Measurements from ENCODE around the gene MARCHF9.
A peak's percentile ranks its signal among the peaks of the same experiment; 100 is the strongest.

Gene MARCHF9

DNA sequence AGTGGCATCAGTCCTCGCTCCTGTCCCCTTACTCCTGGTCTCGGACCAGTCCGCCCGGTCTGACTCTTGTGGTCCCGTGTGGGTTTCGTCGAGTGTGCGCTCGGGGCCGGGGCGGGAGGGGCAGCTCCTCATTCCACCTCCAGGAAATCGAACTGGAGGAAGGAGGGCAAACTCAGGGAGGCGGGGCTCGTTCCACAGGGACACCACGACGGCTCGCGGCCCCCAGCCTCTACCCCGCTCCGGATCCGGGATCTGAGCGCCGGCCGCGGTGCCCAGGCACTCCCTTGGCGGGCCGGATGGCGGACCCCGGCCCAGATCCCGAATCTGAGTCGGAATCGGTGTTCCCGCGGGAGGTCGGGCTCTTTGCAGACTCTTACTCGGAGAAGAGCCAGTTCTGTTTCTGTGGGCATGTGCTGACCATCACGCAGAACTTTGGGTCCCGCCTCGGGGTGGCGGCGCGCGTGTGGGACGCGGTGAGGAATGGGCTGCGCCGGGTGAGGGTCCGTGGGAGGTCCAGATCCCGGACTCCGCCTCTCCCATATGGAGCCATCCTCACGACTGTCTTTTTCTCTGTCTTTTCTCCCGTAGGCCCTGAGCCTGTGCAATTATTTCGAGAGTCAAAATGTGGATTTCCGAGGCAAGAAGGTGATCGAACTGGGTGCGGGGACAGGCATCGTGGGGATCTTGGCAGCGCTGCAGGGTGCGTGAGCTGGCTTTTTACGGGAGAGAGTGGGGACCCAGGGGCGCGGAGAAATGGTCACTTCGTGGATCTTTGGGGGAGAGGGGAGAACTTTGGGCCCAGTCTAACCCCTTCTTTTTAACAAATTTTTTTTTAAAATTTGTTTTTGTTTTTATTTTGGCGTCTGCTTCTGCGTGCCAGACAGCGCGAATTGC lies 17.8 kb downstream of the MARCHF9 start, which contains the start of gene EEF1AKMT3:
Gene EEF1AKMT3, plus strand, starts transcription at position 186 of the 894 bp plus-strand sequence. Its CDS starts 111 bp downstream, at position 297.
- TF ChIP-seq ZBTB7A (IDR thresholded peaks at IDR 0.05; ENCODE audit: low read depth) (peak; percentile 82), RAD21 (IDR thresholded peaks at IDR 0.05; ENCODE audit: low read depth) (no peak)

DNA sequence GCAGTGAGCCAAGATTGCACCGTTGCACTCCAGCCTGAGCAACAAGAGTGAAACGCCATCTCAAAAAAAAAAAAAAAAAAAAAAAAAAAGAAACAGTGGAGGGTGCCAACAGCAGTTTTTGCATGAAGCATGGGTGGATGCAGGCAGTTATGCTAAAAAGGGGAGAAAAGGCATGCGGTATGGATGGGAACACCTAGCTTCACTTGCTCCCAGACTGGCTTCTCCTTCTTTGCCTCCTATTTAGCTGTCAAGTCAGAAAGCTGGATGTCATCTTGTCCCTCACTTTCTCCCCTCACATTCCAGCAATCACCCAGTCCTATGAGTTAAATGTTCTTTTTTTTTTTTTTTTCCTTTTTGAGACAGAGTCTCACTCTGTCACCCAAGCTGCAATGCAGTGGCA lies 20.1 kb downstream of the MARCHF9 start:
- TF ChIP-seq EP300 (IDR thresholded peaks at IDR 0.05; ENCODE audit: borderline replicate concordance), result no peak
- TF ChIP-seq NFIC (IDR thresholded peaks at IDR 0.05), result no peak
- no peak for TF ChIP-seq CEBPB (IDR thresholded peaks at IDR 0.05)
- TF ChIP-seq TCF12 (IDR thresholded peaks at IDR 0.05; ENCODE audit: low read depth), result no peak
- no peak for TF ChIP-seq RAD21 (IDR thresholded peaks at IDR 0.05; ENCODE audit: low read depth)
- TF ChIP-seq, protein P1, sequence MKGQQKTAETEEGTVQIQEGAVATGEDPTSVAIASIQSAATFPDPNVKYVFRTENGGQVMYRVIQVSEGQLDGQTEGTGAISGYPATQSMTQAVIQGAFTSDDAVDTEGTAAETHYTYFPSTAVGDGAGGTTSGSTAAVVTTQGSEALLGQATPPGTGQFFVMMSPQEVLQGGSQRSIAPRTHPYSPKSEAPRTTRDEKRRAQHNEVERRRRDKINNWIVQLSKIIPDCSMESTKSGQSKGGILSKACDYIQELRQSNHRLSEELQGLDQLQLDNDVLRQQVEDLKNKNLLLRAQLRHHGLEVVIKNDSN (IDR thresholded peaks at IDR 0.05), result no peak
- TF ChIP-seq, protein P2, sequence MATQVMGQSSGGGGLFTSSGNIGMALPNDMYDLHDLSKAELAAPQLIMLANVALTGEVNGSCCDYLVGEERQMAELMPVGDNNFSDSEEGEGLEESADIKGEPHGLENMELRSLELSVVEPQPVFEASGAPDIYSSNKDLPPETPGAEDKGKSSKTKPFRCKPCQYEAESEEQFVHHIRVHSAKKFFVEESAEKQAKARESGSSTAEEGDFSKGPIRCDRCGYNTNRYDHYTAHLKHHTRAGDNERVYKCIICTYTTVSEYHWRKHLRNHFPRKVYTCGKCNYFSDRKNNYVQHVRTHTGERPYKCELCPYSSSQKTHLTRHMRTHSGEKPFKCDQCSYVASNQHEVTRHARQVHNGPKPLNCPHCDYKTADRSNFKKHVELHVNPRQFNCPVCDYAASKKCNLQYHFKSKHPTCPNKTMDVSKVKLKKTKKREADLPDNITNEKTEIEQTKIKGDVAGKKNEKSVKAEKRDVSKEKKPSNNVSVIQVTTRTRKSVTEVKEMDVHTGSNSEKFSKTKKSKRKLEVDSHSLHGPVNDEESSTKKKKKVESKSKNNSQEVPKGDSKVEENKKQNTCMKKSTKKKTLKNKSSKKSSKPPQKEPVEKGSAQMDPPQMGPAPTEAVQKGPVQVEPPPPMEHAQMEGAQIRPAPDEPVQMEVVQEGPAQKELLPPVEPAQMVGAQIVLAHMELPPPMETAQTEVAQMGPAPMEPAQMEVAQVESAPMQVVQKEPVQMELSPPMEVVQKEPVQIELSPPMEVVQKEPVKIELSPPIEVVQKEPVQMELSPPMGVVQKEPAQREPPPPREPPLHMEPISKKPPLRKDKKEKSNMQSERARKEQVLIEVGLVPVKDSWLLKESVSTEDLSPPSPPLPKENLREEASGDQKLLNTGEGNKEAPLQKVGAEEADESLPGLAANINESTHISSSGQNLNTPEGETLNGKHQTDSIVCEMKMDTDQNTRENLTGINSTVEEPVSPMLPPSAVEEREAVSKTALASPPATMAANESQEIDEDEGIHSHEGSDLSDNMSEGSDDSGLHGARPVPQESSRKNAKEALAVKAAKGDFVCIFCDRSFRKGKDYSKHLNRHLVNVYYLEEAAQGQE (IDR thresholded peaks at IDR 0.05; ENCODE audit: low read depth), result no peak
- TF ChIP-seq CREB1 (IDR thresholded peaks at IDR 0.05; ENCODE audit: low read depth), result no peak
- no peak for TF ChIP-seq EGR1 (IDR thresholded peaks at IDR 0.05)
- TF ChIP-seq YY1 (IDR thresholded peaks at IDR 0.05; ENCODE audit: low read depth), result no peak
- no peak for TF ChIP-seq FOXM1 (IDR thresholded peaks at IDR 0.05; ENCODE audit: borderline replicate concordance, low read depth)
- TF ChIP-seq TAF1 (IDR thresholded peaks at IDR 0.05; ENCODE audit: low read depth), result no peak
- no peak for TF ChIP-seq ZBTB7A (IDR thresholded peaks at IDR 0.05; ENCODE audit: low read depth)
- TF ChIP-seq, protein P3, sequence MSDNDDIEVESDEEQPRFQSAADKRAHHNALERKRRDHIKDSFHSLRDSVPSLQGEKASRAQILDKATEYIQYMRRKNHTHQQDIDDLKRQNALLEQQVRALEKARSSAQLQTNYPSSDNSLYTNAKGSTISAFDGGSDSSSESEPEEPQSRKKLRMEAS (IDR thresholded peaks at IDR 0.05), result no peak
- TF ChIP-seq TEAD4 (IDR thresholded peaks at IDR 0.05), result no peak

DNA sequence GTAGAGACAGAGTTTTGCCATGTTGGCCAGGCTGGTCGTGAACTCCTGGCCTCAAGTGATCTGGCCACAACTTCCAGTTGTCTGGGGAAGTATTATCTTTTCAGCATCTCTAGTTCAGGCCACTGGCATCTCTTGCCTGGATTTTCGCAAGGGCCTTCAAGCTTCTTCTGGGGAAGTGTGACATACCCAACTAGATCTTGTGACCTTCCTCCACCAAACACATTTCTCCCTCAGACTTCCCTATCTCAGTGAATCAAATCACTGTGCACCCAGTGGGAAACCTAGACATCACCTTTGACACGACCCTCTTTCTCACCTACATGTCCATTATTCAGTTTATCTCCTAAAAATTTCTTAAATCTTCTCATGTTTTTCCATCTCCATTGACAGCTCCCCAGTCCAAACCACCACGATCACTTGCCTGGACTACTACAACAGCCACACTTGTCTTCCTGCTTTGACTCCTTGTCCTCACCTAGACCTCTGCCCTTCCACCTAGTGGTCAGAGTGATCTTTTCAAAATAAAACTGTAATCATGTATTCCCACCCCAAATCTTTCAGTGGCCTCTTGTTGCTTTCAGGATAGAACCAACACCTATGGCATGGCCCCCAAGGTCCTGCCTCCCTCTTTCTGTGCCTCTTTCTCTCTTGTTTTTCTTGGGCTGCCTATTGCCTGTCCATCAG lies 20.8 kb downstream of the MARCHF9 start:
- TF ChIP-seq TEAD4 (IDR thresholded peaks at IDR 0.05) (no peak), TCF12 (IDR thresholded peaks at IDR 0.05; ENCODE audit: low read depth) (no peak), RAD21 (IDR thresholded peaks at IDR 0.05; ENCODE audit: low read depth) (no peak), CEBPB (IDR thresholded peaks at IDR 0.05) (no peak), EGR1 (IDR thresholded peaks at IDR 0.05) (no peak), ZBTB7A (IDR thresholded peaks at IDR 0.05; ENCODE audit: low read depth) (no peak), FOXM1 (IDR thresholded peaks at IDR 0.05; ENCODE audit: borderline replicate concordance, low read depth) (no peak), TAF1 (IDR thresholded peaks at IDR 0.05; ENCODE audit: low read depth) (no peak)
- TF ChIP-seq, protein P3 (IDR thresholded peaks at IDR 0.05), result no peak
- TF ChIP-seq, protein P2 (IDR thresholded peaks at IDR 0.05; ENCODE audit: low read depth), result no peak
- TF ChIP-seq, protein P1 (IDR thresholded peaks at IDR 0.05), result no peak

DNA sequence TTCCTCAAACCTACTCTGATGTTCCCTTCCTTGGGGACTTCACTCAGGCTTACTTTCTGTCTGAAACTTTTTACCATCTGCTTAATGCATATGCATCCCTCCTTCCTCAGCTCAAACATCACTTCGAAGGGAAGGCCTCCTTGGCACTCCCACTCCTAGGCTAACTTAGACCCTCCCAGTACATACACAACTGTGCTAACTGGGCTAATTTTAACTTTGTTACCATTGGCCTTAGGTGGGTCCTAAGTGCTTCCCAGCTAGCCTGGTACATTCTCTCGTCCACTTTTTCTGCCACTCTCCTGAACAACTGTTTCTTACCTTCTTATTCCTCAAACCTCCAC lies 21.3 kb downstream of the MARCHF9 start:
- no peak for TF ChIP-seq EP300 (IDR thresholded peaks at IDR 0.05; ENCODE audit: borderline replicate concordance)
- TF ChIP-seq, protein P2 (IDR thresholded peaks at IDR 0.05; ENCODE audit: low read depth), result no peak
